ENCODE data around the gene SLC36A4.
"Not testable (repeated sequence)": the region's sequence is repeated elsewhere in the genome, so short reads cannot be mapped to it uniquely, and the experiment has no call there.

Gene SLC36A4

GRCh38 chr11:93122535-93123235, 75.1 kb downstream of the SLC36A4 start:
- TF ChIP-seq CTCF (IDR thresholded peaks at IDR 0.05; ENCODE audit: low read depth, low read length), result no peak
- H3K4me3 ChIP-seq (ENCODE audit: low read depth, low read length), result no peak overlapping the region

DNA sequence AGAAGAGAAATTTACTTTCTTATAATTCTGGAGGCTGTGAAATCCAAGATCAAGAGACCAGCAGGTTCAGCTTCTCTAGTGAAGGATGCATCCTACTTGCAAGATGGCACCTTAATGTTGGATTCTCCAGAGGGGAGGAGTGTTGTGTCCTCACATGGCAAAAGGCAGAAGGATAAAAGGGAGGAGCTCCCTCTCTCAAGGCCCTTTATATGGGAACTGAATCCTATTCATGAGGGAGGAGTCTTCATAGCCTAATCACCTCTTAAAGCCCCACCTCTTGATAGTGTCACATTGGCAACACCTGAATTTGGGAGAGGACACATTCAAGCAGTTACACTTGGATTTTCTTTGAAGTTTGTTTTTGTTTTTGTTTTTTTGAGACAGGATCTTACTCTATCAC, 79.5 kb downstream of the SLC36A4 start:
- TF ChIP-seq CTCF (IDR thresholded peaks at IDR 0.05; ENCODE audit: low read depth, low read length), result no peak
- H3K4me3 ChIP-seq (ENCODE audit: low read depth, low read length), result no peak overlapping the region

DNA sequence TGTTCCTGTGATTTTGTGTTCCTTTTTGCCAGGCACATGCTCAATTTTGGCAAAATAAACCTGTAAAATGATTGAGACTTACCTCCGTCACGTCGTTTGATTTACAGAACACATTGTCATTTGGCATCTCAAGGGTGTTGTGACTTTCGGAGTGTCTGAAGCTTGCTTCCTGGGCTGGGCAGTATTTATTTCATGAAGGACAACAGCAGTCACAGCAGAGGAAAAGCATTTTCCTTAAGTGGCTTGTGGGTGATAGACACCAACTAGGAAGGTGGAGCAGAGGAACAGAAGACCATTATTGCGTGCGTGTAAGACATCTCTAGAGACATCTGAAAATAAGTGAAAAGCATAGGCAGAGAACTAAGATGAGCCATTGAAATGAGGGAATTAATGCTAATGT, 80.2 kb downstream of the SLC36A4 start:
- TF ChIP-seq CTCF (IDR thresholded peaks at IDR 0.05; ENCODE audit: low read depth, low read length), result no peak
- H3K4me3 ChIP-seq (ENCODE audit: low read depth, low read length), result no peak overlapping the region

- no peak overlapping the region for H3K4me3 ChIP-seq (ENCODE audit: low read depth, low read length)
- TF ChIP-seq CTCF (IDR thresholded peaks at IDR 0.05; ENCODE audit: low read depth, low read length), result no peak
Observed at GRCh38 chr11:93116641-93117441, 81.0 kb downstream of the SLC36A4 start.

DNA sequence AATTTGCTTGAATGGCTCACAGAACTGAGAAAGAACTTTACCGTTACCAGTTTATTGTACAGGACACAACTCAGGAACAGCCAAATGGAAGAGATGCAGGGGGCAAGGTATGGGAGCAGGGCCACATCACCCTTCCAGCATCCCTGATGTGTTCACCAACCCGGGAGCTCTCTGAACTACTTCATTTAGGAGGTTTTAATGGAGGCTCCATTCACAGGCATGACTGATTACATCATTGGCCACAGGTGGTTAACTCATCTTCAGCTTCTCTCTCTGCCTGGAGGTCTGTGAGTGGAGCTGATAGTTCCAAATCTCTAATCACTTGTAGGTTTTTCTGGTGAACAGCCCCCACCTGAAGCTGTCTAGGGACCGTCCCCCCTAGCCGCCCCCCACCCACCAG, 83.5 kb downstream of the SLC36A4 start:
- no peak overlapping the region for H3K4me3 ChIP-seq (ENCODE audit: low read depth, low read length)
- TF ChIP-seq CTCF (IDR thresholded peaks at IDR 0.05; ENCODE audit: low read depth, low read length), result no peak

DNA sequence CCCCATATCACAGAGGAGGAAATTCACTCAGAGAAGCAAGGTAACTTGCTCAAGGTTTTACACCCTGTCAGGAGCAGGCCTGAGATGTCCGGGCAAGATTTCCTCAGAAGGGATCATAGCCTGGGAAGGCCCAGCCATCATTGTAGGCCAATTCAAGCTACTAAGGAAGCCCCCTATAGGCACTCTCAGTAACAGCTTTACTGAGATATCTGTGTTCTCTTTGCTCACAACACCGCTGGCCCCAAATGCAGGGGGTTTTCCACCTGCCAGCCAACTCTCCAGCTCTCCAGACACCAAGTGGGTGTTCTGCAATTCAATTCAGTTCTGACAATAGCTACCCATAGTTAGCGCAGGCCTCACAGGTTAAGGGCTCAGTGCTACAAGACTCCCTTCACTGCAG, 84.0 kb downstream of the SLC36A4 start:
- no peak for TF ChIP-seq CTCF (IDR thresholded peaks at IDR 0.05; ENCODE audit: low read depth, low read length)
- H3K4me3 ChIP-seq (ENCODE audit: low read depth, low read length), result no peak overlapping the region

- H3K4me3 ChIP-seq (ENCODE audit: low read depth, low read length), result not testable (repeated sequence)
Observed at GRCh38 chr11:93111147-93111546, 86.6 kb downstream of the SLC36A4 start.

Data from WI38 (cell line).